LNCAP (cell line): Measurements from ENCODE around the gene ADD2.

Experiments used
- CTCF ChIP-seq: fragments of 450-650 bp; IDR thresholded peaks from 2 replicates; pipeline ENCODE4 v1.5.1; 2017; ENCODE audit warnings: mild to moderate bottlenecking

Gene ADD2

GRCh38 chr2:70790136-70790828 is 22.3 kb upstream of the ADD2 start, which contains the start of gene FIGLA:
Gene FIGLA, minus strand, starts transcription at chr2:70790643. Its CDS starts 5 bp downstream, at chr2:70790638.
- no peak for TF ChIP-seq CTCF

GRCh38 chr2:70789304-70790135 is 21.5 kb upstream of the ADD2 start:
- TF ChIP-seq CTCF = peak; percentile 55

GRCh38 chr2:70785137-70785911 is 17.3 kb upstream of the ADD2 start:
- TF ChIP-seq CTCF = peak; percentile 46; the same call in 1 of the 2 replicates

GRCh38 chr2:70784320-70784719 is 16.3 kb upstream of the ADD2 start:
- TF ChIP-seq CTCF = no peak

- TF ChIP-seq CTCF = no peak
Measured at GRCh38 chr2:70779911-70780545, 12.0 kb upstream of the ADD2 start.

GRCh38 chr2:70779491-70779890 is 11.5 kb upstream of the ADD2 start:
- TF ChIP-seq CTCF = no peak

- no peak for TF ChIP-seq CTCF
Measured at GRCh38 chr2:70778676-70779075, 10.7 kb upstream of the ADD2 start.
